Amygdala (tissue), 56 donors: ENCODE results near the gene NPVF.

Experiments used
- DNase-seq, 56 donors: peaks; one replicate each; lab custom pipeline; 2025; lab: John Stamatoyannopoulos, UW

NPVF gene

DNA sequence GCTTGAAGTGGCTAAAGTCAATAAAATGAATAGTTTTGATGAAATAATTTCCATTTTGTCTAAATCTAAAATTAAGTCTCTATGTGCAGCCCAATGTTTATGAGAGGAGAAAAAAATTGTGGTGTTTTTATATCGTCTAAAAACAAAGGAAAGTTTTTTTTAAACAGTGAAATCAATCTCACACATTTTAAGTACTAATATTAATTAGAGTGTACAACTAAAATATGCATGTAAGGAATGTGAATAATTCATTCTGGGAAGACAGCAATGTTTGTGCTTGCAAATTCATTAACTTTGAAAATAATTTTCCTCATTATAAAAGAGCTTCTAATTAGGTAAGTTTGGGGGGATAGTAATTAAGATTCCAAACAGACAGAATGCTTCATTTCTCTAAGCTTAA lies at the start of gene NPVF:
TSS of gene NPVF (minus strand) at position 101 of the 400 bp plus-strand sequence. CDS start at position 54, 47 bp downstream.
- DNase-seq: no peak

DNA sequence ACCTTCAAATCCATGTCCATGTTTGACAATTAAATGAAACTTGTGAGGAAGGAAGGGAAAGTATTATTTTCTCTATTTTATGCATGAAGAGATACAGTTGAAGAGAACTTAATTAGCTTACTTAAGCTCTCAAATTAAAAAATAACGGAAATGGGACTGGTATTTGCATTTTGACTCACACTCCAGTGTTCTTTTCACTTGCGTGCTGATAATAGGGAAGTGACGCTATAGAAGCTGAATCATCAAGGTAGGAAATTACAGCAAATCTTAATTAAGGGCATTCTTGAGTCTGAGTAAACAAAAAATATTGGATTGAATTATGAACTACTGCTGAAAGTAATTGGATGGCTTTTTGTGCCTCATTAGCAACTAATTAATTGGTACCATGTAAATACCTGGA lies 44.0 kb upstream of the NPVF start:
- DNase-seq: no peak

- DNase-seq: no peak
Observed at GRCh38 chr7:25263337-25263736, 35.1 kb upstream of the NPVF start.

DNA sequence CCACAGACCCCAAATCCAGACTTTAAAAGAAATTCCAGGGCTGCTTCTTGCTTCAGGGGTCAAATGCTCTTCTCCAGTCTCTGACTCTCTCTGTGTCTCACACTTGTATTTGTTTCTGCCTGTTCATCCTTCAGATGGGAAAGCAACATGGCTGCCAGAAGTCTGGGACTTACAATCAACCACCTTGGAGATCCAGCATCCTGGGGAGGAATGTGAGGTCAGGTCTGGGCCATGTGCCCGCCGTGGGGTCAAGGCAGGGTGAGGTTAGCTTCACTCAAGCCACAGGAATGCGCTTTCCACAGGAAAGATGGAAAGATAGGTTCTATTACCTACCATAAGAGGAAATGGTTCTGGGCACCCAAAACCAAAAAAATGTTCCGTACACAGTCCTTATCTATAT lies 34.3 kb upstream of the NPVF start:
- DNase-seq: no peak

- no peak for DNase-seq
Observed at GRCh38 chr7:25261545-25262140, 33.4 kb upstream of the NPVF start.

- no peak for DNase-seq
Observed at GRCh38 chr7:25260862-25261494, 32.7 kb upstream of the NPVF start.

- peak in 52 of 56 donors; percentile 1 to 84 (median 40) for DNase-seq
Observed at GRCh38 chr7:25259487-25260243, 31.4 kb upstream of the NPVF start.

- no peak for DNase-seq
Observed at GRCh38 chr7:25256333-25256819, 28.1 kb upstream of the NPVF start.

DNA sequence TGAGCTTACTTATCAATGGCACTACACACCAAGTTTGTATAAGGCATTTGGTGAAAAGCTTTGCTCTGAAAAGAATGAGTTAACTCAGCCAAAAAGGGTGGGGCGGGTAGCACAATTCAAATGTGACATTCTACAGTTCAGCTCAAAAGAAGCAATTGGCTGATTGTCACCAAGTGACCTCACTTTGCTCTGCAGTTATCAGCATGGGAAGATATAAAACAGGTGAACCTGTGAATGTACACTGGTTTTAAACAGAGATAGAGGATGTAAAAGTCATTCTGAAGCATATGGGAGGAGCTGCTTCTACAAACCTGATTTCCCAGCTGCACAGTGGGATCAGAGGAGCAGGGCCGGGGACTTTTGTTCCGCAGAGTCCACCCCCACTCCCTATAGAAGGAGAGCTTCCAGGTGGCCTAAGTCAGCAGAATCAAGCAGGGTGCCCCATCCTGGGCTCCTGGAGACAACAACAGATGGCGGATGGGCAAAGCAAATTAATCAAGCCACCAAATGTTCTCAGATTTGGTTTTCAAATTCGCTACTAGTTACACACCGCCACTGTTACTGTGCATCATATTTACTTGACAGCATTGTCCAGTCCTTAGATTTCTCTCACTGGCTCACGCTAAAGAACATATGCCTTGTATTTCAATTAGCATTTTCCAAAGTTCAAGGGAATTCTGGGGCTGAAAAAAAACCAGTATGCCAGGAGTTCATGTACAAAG lies 27.5 kb upstream of the NPVF start:
- DNase-seq: no peak

- DNase-seq: no peak
Observed at GRCh38 chr7:25254604-25255003, 26.3 kb upstream of the NPVF start.

GRCh38 chr7:25253714-25254113 lies 25.4 kb upstream of the NPVF start:
- no peak for DNase-seq

DNA sequence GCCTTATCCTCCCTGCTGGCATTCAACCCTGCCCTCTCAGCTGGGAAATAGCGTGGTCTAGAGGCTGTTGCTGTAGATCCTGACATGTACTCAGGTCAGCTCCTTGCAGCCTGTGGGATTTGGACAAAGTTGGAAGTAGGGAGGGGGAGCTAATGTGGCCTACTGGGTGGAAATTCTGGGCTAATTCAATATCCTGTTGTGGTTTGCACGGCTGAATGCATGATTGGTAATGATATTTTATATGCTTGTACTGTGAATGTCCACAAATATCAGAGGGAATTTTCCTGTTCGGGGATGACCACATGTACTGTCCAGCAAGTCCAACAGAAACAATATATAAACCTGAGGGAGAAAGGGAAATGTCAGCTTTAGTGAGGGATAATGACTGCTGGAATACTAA lies 22.1 kb upstream of the NPVF start:
- no peak for DNase-seq

- no peak for DNase-seq
Observed at GRCh38 chr7:25249772-25250171, 21.5 kb upstream of the NPVF start.

GRCh38 chr7:25246306-25246705 lies 18.0 kb upstream of the NPVF start:
- no peak for DNase-seq

- DNase-seq: no peak
Observed at GRCh38 chr7:25244254-25245033, 16.2 kb upstream of the NPVF start.

- DNase-seq: no peak
Observed at GRCh38 chr7:25242678-25243077, 14.4 kb upstream of the NPVF start.

- no peak for DNase-seq
Observed at GRCh38 chr7:25240896-25241295, 12.6 kb upstream of the NPVF start.

GRCh38 chr7:25240340-25240739 lies 12.1 kb upstream of the NPVF start:
- DNase-seq: no peak

DNA sequence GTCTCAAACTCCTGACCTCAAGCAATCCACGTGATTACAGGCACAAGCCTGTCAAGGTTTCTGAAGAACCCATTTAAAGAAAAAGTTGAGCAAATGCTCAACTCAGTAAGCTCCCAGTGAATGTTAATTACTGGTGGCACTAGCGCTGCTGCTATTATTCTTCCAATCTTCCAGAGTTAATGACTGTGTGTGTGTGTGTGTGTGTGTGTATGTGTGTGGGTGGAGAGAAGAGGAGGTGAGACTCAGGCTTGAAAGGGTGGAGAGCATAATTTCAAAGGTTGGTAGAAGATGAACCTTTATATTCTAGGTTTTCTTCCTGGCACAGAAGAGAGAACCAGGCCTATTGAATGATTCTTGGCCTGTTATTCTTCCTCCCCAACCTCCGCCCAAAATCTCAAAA lies 11.6 kb upstream of the NPVF start:
- no peak for DNase-seq

DNA sequence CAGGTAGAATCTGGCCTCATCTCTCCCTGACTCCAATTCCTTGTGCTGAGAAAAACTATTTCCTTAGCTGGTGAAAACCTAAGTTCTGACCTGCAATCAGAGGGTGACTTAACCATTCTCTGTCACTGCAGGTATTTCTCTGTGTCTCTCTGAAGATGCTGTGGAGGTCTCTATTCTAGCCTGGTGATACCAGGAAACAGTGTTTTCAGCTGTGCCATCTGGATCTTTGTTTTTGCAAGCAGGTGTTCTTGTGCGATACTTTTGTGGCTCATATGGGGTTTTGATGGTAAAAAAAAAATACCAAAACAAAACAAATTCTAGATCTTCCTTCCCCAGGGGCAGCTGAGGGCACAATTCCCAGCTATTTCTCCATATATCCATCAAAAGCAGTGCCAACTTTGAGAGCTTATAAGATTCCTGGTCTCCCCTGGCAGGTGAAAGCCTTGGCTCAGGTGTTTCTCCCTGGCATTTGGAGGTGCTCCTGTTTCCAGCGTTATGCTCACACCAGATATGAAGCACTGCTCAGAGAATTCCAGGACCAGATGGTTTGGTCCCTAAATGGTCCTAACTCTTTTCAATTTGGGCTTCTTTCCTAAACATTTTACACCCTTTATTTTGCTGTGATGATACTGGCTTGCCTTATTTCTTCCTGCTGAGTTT lies 9.9 kb upstream of the NPVF start:
- no peak for DNase-seq
